ENCODE measurements around the gene TMEM209.

DNA sequence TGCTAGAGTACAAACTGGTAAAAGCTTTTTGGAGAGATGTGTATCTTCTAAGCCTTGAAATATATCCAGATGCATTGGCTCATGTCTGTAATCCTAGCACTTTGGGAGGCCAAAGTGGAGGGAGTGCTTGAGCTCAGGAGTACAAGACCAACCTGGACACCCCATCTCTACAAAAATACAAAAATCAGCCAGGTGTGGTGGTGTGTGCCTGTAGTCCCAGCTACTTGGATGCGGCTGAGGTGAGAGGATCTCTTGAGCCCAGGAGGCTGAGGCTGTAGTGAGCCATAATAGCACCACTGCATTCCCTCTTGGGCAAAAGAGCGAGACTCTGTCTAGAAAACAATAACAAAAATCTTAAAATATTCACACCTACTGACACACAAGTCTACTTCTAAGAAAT is 25.6 kb downstream of the TMEM209 start:
- TF ChIP-seq, protein P1, sequence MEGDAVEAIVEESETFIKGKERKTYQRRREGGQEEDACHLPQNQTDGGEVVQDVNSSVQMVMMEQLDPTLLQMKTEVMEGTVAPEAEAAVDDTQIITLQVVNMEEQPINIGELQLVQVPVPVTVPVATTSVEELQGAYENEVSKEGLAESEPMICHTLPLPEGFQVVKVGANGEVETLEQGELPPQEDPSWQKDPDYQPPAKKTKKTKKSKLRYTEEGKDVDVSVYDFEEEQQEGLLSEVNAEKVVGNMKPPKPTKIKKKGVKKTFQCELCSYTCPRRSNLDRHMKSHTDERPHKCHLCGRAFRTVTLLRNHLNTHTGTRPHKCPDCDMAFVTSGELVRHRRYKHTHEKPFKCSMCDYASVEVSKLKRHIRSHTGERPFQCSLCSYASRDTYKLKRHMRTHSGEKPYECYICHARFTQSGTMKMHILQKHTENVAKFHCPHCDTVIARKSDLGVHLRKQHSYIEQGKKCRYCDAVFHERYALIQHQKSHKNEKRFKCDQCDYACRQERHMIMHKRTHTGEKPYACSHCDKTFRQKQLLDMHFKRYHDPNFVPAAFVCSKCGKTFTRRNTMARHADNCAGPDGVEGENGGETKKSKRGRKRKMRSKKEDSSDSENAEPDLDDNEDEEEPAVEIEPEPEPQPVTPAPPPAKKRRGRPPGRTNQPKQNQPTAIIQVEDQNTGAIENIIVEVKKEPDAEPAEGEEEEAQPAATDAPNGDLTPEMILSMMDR (IDR thresholded peaks at IDR 0.05), result no peak
- no peak for TF ChIP-seq POLR2A (IDR thresholded peaks at IDR 0.05)

All from right lobe of liver (tissue), 4 donors.